Measurements from ENCODE around the gene OTP. TPM values are rescaled to one million over a fixed set of nuclear protein-coding genes. Genes with fewer than 3 reads are reported as not detected.

The OTP gene
- total RNA-seq, result not detected

DNA sequence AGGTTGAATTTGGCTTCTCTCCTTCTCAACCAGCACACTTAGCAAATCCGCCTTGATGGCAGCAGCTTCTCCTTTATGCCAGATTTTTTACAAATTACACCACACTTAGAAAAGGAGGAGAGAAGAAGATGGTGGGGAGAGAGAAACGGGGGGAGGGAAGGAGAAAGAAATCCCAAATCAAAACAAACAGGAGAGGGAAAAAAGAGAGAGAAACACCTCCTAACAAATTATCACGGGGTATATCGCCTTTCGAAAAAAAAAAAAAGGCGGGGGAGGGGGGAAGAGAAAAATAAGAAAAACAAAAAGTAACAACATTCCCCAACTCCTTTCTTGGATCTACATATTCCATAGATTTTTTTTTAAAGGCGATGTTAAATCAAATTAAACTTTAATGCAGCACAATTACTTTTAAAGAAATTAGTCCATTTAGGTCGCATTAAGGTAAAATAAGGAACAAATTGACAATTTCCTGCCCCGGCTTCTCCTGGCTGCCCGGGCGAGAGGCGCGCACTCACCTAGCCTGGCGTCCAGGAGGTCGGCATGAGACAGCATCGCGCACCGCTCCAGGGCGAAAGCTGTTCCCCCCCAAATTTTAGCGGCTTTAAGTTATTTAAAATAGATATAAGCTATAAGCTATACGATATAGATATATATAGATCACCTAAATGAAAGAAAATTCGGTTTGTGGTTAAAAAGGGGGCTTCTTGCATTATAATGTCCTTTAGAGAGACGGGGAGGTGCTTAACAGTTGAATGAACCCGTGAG lies at the start of gene OTP:
TSS of gene OTP (minus strand) at position 716 of the 765 bp plus-strand sequence. CDS start at position 552, 164 bp downstream.
- POLR2A ChIA-PET, result no interaction called here
- CTCF ChIA-PET, result no interaction called here

DNA sequence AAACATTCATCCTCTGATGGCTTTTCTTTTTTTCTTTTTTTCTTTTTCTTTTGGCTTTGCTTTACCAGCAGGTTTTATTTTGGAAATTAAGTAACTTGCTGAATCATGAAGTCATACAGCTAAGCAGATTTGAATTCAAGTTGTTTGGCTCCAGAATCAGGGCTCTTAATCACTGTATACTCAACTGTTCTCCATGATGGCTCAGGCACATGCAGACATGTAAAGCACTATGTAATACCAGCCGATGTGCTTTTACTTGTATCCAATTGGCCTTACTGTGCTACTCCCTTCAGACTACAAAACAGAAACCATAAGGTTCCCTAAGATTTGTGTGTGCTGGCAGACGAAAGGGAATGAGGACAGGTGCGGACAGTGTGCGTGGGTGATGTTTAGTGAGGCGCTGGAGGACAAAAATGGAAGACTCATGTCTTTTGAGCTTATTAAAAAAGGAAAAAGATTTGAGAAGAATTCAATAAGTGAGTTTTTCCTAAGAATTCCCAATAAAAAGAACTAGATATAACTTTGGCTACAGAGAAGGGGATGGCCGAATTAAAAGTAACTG lies 44.7 kb upstream of the OTP start:
- CTCF ChIA-PET, result no interaction called here
- POLR2A ChIA-PET, result no interaction called here

DNA sequence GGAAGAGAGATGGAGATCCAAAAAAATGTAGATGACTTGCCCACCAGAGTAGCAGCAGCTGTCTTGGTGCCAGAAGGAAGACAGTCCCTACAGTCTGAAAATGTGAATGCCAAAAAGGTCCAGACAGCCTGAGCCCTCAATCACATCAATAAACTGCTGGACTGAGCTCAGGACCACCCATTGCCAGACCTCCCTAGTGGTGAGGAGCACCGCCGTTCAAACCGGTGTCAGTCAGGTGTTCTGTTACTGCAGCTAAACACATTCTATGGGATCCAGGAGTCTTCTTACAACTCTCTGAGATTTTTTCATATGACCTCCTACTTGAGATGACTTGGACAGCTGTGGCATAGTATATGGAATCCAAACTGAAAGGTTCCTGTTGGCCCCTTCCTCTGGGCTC lies 32.0 kb upstream of the OTP start:
- POLR2A ChIA-PET, result no interaction called here

DNA sequence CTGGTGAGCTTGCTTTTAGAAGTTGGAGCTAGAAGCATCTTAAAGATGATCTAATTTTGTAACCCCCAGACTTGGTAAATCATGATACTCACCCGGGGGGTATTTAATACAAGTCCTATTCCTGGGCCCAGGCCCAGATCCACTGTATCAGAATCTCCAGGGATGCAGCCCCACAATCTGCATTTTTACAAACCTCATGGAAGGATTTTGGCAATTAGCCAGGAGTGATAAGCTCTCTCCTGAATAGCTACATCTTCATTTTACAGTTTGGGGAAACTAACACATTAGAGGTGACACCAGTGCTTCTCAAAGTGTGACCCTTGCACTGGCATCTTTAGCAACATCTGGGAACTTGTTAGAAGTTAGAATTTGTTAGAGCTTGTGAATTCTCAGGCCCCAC lies 31.2 kb upstream of the OTP start:
- ChIA-PET CTCF (no interaction called here), POLR2A (no interaction called here)

More for the DNA sequence above, 32.0 kb upstream of the OTP start:
- CTCF ChIA-PET, result no interaction called here

DNA sequence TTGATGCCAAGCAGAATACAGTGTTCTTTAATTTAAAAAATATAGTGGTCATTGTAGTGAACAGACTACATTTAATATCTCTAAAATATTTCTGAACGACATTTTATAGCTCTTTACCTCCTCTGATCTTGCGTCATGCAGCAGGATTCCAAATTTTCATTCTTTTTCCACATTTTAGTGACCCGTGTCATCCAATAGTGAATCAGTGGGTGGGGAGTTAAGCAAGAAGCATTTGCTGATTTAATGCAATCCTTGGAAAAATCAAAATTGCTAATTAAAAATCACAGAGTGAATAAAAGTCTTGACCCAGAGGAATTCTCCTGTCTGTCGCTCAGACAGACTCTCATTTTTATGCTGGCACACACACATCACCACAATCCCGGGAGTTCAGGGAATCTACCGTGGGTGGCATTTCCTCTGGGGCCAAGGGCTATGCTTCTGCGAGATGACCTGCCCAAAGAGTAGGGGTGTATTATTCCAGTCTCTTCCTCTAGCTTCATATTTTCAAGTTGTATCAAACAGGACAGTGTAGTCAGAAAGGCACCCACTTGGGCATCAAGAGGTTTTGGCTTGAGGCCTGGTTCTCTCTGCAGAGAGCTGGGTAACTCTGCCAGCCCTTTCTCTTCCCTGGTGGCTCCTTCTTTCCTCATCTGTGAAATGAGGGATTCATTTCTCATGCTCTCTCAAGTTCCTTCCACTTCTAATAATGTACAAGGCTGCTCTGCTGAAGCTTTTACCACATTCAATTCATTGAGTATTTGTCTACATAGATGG lies 24.8 kb upstream of the OTP start:
- CTCF ChIA-PET, result no interaction called here
- POLR2A ChIA-PET, result no interaction called here

DNA sequence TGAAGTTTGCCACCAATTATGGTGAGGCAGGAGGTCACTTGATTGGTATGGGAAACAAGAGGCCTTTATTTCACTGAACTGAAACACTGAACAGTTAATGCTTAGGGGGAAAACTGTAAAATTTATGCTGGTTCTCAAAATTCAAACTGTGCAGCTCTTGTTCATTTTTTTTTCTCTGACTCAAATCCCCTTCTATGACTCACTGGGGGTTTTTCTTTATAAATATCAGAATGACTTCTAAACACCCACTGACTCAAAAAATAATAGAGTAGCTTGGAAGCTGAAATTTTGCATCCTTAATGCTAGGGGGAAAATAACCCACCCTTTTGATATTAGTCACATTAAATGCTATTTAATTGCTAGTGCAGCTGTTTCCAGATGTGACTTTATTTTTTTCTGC lies 24.1 kb upstream of the OTP start:
- ChIA-PET POLR2A (interaction anchor here (0.7 kb wide), 1 partner anchor 32 kb away, joined by 5 read pairs; no protein-coding TSS in a partner anchor), CTCF (no interaction called here)

DNA sequence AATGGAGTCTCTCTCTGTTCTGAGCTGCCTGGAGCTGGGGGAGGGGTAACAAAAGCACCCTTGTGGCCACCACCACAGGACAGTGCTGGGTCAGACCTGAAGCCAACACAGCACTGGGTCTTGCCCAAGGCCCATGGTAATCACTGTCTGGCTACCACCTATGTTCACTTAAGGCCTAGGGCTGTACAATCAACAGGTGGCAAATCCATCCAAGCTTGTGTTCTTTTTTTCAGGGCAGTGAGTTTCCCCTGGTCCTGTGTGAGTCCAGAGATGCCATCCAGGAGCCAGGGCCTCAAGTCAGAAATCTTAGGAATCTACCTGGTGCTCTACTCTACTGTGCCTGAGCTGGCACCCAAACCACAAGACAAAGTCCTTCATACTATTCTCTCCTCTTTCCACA lies 20.1 kb upstream of the OTP start:
- ChIA-PET CTCF (no interaction called here), POLR2A (no interaction called here)

DNA sequence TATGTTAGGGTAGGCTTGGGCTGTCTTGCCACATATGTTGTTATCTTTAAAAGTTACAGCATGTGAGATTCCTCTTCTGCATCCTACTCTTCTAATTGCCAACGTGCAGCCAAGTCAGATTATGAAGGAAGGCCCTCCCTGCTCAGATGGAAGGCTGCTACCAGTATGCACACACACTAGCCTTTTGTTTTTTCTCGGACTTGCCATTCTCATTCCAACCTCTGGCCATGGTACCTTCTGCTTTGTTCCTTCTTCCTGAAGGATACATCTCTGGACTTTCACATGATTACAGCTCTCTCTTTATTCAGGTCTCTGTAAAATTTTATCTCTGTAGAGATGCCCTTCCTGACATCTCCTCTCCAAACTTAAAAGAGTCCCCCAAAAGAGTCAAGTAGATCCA lies 12.8 kb upstream of the OTP start:
- POLR2A ChIA-PET, result no interaction called here
- CTCF ChIA-PET, result no interaction called here

DNA sequence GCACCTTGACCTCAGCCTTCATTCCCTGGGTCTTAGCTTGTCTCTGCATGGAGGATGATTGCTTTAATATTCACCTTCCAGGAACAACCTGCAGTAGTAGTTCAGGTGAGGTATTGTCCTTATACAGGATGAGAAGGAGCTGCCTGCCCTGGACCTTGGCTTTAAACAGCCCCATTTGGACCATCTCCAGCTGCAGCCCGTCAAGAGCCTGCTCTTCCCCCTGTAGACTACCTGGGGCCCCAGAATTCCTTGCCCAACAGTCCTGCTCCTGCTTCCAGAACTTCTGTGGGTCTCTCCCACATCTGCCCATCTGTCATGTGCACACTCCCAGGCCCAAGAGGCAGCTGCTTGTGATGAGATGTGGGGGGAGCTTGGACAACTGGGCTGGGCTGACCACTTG lies 12.2 kb upstream of the OTP start:
- POLR2A ChIA-PET, result no interaction called here
- CTCF ChIA-PET, result no interaction called here

DNA sequence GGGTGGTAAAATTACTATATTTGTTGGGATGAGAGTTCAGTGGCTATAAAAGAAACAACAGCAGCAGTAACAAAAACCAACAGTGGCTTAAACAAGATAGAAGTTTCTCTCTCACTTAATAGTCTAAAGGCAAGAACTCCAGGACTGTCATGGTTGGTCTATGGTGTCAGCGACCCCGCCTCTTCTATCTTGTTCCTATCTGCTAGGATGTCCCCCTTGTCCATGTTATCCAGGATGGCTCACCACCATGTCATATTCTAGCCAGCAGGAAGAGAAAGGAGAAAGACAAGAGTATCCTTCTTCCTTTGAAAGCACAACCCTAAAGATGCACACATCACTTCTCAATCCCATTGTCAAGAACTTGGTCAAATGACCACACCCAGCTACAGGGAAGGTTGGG lies 11.3 kb upstream of the OTP start:
- CTCF ChIA-PET, result no interaction called here
- POLR2A ChIA-PET, result no interaction called here

DNA sequence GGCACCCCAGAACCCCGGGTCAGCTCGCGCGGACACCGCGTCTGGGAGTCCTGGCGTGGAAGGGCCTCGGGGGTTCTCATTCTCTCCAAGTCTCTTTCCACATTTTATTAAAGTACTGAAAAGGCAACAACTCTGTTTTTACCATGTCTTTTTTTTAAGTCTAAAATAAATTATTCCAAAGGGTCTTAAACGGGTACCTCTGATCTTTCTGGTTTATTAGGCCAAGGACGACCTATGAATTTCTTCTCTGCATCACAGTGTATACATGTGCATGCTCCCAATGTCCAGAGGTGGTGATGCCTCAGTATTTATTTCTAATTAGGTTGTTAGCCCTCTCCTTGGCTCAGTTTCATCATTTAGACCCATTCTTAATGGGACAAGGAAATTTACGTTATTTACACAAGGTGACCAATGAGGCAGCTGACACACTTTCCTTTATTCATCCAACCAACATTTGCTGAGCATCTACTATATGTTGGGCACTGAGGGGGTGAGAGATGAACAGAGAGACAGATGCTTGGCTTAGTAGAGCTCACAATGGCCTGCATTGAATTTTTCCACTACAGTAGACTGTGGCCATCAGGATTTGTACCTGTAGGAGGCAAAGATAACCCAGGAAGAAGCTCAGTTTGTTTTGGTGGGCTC lies 7.6 kb upstream of the OTP start:
- ChIA-PET CTCF (no interaction called here), POLR2A (no interaction called here)

DNA sequence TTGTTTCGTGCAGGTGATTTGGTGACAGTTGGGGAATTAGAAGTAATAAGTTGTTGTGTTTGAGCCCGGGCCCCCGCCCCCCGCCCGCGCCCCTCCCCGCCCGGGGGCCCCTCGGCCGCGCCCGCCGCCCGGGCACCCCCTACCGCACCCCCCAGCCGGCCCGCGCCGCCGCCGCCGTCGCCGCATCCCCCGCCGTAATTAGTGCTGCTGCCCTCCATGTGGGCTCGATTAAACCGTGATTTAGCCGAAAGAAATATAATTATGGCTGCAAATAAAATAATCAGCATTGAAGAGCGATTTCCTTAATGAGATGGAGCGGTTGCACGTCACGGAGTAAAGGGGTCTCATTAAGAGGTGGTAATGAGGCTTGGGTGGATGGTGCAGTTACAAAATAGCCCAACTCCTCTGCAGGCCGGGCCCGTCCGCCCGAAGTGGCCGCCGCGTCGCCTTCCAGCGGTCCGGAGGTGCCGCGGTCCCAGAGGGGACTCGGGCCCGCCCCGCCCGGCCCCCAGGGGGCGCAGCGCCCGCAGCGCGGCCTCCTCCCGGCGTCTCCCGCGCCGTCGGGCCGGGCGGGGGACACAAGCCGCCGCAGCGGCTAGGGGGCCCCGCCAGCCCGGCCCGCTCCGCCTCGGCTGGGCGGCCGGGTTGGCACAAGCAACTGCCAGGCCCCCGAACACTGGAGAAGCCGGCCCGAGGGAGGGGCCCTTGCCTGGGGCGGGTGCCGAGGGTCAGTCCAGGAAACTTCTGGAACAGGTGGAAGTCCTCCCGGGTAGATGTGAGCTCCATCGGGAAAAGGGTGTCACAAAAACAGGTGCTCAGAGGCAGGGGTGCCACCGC lies 6.9 kb upstream of the OTP start:
- CTCF ChIA-PET, result no interaction called here
- POLR2A ChIA-PET, result no interaction called here

DNA sequence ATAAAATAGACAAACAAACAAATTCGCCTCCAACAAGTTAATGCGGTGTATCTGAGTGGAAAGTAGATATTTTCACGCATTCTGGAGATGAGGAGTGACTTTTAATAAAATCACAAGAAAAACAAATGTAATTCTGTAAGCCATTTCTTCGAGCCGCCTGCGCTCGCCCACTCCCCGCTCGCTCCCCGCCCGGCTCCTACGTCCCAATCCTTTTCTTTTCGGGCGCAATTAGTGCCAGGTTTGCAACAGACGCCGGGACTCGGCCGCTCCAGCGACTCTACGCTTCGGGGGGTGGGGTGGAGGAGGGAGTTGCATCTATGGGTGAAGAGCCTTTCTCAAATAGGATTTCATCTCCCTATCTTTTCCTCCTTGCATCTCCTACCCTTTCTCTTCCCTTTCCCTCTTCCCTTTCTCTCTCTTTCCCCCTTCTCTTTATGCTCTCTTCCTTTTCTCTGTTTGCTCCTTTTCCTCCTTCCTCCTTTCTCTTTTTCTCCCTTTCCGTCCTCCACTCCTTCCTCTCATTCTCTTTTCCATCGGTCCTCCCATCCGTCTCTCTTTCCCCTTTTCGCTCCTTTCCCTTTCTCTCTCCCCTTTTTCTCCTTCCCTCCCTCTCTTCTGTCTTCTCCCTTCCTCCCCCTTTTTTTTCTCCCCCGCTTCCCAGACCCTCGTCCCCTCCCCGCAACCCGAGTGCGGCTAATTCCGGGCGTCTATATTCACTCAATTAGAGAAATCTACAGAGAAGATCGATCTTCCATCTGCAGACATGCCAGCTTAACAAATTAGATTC lies 6.1 kb upstream of the OTP start:
- ChIA-PET CTCF (no interaction called here), POLR2A (no interaction called here)

DNA sequence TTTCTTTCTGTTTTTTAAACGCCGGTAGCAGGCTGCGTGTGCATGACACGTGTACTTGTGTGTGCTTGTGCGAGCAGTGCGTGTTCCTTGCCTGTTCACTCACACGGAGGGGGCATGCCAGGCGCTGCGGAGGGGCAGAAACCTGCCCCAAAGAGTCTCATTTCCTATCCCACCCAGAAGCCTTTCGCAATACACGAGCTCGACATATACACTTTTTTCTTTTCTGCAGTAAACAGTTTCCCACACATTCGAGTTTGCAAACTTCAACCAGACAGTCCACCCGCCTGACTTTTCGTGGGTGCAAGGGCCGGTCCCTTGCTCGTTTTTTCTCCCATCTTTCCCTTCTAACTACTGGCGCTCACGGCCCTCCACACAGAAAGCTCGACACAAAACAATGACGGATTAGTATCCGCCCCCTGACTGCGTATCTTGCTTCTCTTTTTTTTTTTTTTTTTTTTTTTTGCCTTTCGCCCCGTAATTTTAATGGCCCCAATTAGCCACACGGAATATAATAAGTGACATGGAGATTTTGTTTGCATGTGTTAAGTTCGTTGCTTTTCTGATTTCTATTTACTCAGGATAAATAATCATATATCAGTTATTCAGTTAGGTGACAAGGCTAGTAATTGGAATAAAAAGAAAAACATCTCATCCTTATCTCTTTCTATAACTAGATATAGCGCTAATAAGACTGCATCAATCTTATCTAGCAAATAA lies 5.3 kb upstream of the OTP start:
- CTCF ChIA-PET, result no interaction called here

DNA sequence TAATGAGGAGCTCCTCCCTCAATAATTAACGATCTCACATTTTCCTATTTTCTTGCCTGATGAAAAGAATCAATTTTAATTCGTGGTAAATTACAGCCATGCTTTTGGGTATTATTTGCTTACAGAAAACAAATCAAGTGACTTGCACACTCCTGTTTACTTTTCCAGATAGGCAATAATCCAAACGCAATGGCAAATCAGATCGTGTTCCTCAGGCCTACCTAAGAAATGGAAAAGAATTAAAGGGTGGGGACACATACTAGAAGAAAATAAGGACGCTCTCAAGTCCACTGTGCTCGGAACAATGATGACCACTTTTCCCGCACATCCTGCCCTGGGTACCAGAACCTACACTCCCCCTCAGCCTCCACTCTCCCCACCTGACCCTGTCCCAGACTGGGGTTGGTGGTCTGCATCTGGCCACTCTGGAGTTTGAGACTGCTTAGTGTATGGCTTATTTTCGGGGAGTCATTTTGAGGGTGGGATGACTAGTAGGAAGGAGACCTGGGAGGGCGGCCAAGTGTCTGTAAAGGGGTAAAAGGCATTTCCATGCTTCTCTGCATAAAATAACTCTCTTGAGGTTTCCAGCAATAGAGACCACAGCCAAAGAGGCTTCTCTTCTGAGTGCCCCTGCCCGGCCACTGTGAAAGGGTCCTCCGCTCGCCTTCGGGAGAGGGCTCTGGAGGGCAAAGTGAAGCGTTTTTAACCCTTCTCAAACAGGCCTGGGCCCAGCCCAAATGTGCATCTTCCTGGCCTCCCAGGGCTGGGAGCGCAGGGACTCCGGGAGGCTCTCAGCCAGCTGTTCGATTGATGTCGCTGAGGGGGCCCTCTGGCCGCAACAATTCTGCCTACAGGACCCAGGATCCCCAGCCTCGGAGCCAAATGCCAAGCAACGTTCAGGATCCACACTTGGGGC lies 4.5 kb upstream of the OTP start:
- ChIA-PET CTCF (no interaction called here), POLR2A (interaction anchor here (0.6 kb wide), 1 partner anchor 423 kb away, joined by 8 read pairs; no protein-coding TSS in a partner anchor)

More for the DNA sequence above, 5.3 kb upstream of the OTP start:
- POLR2A ChIA-PET, result interaction anchor here (0.6 kb wide), 1 partner anchor 424 kb away, joined by 8 read pairs; no protein-coding TSS in a partner anchor

DNA sequence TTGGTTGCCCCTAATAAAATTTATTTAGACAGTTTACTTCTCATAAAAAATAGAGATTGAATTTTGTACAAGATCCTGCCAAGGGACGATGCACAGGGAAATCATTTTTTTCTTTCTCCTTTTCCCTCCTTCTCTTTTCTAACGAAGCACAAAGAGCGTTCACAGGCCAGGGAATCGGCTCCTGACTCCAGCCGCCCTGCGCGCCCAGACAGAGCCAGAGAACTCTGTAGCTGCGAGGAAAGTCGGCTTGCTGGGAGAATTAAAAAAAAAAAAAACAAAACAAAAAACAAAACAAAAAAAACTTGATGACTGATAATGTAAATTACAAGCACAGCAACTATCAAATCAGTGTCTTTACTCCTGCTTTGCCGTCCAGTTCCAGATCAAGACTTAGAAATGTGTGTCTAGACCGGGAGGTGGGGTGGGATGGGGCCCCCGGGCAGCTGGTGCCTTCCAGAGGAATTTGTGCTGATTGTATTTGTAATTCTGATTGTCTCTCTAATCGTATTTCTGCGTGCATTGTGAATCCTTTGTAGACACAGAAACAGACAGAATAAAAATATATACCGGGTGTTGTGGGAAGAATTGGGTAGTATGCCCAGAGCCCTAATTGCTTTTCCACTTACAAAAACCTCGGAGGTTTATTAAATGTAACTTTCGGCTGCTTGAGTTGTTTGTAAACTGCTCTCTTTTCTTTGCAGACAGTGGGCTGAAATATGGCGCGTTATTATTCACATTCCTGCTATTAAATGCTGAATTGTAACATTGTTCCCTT lies 3.6 kb upstream of the OTP start:
- ChIA-PET POLR2A (no interaction called here), CTCF (no interaction called here)

Measured in activated CD8-positive, alpha-beta memory T cell treated with anti-CD3 and anti-CD28 coated beads for 36 hours (primary cell).